MM.1S (cell line): ENCODE data around the gene CSF1.

Experiments used
- EZH2 ChIP-seq: fragments of 300-600 bp; sonication (generic); optimal IDR thresholded peaks from 2 replicates; pipeline ENCODE3; 2017; ENCODE audit warnings: low read depth, mild to moderate bottlenecking, antibody characterized with exemption, low read length, mixed read lengths
- EZH2phosphoT487 ChIP-seq: fragments of 300-600 bp; sonication (generic); IDR thresholded peaks from 2 replicates; pipeline ENCODE4 v1.6.1; 2018; ENCODE audit warnings: antibody characterized with exemption, low read length
- TF ChIP-seq, protein P1 (sequence below): fragments of 300-600 bp; sonication (generic); IDR thresholded peaks from 2 replicates; pipeline ENCODE4 v1.5.1; 2016; ENCODE audit warnings: antibody characterized with exemption, low read length, mixed read lengths

DNA sequence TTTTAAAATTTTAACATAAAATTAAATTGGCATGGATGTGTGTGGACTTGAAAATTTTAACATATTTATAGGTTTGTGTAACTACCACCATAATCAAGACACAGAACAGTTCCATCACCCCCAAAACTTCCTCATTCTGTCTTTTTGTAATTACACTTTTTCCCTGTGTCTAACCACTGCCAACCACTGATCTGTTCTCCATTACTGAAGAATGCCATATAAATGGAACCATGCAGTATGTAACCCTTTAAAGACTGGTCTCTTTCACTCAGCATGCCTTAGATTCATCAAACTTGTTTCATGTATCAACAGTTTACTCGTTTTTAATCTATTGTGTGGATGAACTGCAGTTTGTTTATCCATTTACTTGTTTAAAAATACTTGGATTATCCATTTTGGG, 60.9 kb downstream of the CSF1 start:
- TF ChIP-seq, protein P1, sequence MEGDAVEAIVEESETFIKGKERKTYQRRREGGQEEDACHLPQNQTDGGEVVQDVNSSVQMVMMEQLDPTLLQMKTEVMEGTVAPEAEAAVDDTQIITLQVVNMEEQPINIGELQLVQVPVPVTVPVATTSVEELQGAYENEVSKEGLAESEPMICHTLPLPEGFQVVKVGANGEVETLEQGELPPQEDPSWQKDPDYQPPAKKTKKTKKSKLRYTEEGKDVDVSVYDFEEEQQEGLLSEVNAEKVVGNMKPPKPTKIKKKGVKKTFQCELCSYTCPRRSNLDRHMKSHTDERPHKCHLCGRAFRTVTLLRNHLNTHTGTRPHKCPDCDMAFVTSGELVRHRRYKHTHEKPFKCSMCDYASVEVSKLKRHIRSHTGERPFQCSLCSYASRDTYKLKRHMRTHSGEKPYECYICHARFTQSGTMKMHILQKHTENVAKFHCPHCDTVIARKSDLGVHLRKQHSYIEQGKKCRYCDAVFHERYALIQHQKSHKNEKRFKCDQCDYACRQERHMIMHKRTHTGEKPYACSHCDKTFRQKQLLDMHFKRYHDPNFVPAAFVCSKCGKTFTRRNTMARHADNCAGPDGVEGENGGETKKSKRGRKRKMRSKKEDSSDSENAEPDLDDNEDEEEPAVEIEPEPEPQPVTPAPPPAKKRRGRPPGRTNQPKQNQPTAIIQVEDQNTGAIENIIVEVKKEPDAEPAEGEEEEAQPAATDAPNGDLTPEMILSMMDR, result no peak
- TF ChIP-seq EZH2phosphoT487 (no peak), EZH2 (no peak)
